BE2C (cell line): ENCODE measurements around the gene CNTNAP5.

Source experiments
- DNase-seq: peaks from one replicate; pipeline ENCODE4 v3.0.0-alpha.2; 2020
- H3K27me3 ChIP-seq: fragments of 250-450 bp; sonication (Bioruptor Pico); 2 replicates; pipeline ENCODE4 v1.5.1; 2020; ENCODE audit warnings: mild to moderate bottlenecking
- H3K36me3 ChIP-seq: fragments of 250-450 bp; sonication (Bioruptor Pico); 2 replicates; pipeline ENCODE4 v1.5.1; 2020; ENCODE audit warnings: mild to moderate bottlenecking
- H3K4me1 ChIP-seq: fragments of 250-450 bp; sonication (Bioruptor Pico); 2 replicates; pipeline ENCODE4 v1.5.1; 2020
- H3K4me3 ChIP-seq: 2 replicates; pipeline ENCODE4 v1.5.1; 2011; ENCODE audit warnings: low read depth, low read length
- H3K9me3 ChIP-seq: fragments of 250-450 bp; sonication (Bioruptor Pico); 2 replicates; pipeline ENCODE4 v1.5.1; 2020
- TF ChIP-seq, protein P1 (sequence below): IDR thresholded peaks from 2 replicates; pipeline ENCODE4 v1.5.1; 2012; ENCODE audit warnings: mild to moderate bottlenecking, low read depth, low read length

Gene CNTNAP5

DNA sequence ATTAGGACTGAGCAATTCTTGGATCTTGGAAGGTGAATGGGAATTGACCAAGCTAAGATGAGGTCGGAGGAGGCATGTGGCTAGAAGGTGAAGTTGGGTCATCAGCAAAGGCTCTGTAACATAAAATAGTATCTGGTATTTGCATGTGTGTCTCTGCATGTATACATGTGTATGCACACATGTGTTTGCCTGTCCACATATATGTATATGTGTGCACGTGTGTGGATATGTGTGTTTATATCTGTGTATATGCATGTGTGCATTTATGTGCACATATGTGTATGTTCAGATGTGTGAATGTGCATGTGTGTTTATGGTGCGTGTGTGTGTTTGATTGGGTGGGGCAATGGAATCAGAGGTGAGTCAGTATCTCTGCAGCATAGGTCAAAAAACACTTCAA lies 664.3 kb downstream of the CNTNAP5 start:
- no peak for DNase-seq
- H3K27me3 ChIP-seq: no peaks in the 10 kb centered on the region
- no peaks in the 10 kb centered on the region for H3K9me3 ChIP-seq
- no peak overlapping the region for H3K4me3 ChIP-seq
- H3K4me1 ChIP-seq: no peaks in the 10 kb centered on the region
- H3K36me3 ChIP-seq: no peaks in the 10 kb centered on the region
- TF ChIP-seq, protein P1, sequence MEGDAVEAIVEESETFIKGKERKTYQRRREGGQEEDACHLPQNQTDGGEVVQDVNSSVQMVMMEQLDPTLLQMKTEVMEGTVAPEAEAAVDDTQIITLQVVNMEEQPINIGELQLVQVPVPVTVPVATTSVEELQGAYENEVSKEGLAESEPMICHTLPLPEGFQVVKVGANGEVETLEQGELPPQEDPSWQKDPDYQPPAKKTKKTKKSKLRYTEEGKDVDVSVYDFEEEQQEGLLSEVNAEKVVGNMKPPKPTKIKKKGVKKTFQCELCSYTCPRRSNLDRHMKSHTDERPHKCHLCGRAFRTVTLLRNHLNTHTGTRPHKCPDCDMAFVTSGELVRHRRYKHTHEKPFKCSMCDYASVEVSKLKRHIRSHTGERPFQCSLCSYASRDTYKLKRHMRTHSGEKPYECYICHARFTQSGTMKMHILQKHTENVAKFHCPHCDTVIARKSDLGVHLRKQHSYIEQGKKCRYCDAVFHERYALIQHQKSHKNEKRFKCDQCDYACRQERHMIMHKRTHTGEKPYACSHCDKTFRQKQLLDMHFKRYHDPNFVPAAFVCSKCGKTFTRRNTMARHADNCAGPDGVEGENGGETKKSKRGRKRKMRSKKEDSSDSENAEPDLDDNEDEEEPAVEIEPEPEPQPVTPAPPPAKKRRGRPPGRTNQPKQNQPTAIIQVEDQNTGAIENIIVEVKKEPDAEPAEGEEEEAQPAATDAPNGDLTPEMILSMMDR: no peak

DNA sequence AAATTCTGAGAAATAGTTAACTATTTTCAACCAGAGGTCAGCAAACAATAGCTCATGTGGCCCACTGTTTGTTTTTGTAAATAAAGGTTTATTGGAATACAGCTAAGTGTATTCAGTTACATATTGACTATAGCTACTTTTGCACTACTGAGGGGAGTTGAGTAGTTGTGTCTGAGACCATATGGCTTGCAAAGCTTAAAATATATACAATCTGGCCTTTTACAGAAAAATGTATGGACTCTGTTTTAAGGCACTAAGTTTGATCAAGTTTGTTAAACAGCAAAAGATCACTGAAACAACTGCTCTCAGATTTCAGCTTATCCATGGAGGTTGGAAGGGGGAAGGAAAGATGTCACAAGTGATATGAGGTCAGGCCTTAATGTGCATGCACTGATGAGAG lies 667.1 kb downstream of the CNTNAP5 start:
- Histone ChIP-seq H3K4me1 (no peaks in the 10 kb centered on the region), H3K27me3 (no peaks in the 10 kb centered on the region), H3K9me3 (no peaks in the 10 kb centered on the region), H3K4me3 (no peak overlapping the region), H3K36me3 (no peaks in the 10 kb centered on the region)
- DNase-seq: no peak
- TF ChIP-seq, protein P1: no peak

DNA sequence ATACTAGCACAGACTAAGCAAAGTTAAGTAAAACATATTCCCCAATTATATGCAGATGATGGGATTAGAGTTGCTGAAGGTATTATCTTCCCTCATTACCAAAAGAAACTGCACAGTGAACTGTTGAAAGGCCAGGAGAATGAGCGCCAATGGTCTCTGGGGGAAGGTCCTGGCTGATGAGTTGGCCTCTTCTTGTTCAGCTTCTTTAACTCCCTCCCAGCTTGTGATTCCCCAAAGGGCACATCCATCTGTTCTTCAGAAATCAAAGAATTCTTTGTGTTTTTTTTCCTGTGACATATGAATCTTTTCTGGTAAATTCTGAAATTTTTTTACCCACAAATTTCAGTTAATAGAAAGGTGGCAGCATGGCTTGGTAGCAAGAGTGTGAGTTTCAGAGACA lies 667.6 kb downstream of the CNTNAP5 start:
- TF ChIP-seq, protein P1: no peak
- H3K9me3 ChIP-seq: no peaks in the 10 kb centered on the region
- H3K4me3 ChIP-seq: no peak overlapping the region
- no peaks in the 10 kb centered on the region for H3K36me3 ChIP-seq
- DNase-seq: no peak
- H3K27me3 ChIP-seq: no peaks in the 10 kb centered on the region
- H3K4me1 ChIP-seq: no peaks in the 10 kb centered on the region

DNA sequence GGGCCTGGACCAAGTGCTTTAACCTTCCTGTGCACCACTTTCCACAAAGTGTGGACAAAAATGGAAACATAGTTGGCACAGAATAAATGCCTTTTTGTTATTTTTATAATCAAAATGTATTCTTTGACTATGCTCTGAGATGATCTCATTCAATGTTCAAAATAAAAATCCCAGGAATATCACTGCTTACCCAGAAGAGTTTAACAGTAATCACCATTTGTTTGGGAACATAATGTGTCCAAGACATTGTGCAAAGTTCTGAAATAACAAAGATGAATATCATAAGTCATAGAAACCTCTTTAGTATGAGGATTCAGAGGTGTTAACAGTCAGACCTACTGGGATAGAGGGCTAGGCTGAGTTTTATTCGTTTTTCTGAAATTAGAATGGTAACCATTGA lies 668.1 kb downstream of the CNTNAP5 start:
- TF ChIP-seq, protein P1: no peak
- no peak for DNase-seq
- Histone ChIP-seq H3K27me3 (no peaks in the 10 kb centered on the region), H3K4me3 (no peak overlapping the region), H3K4me1 (no peaks in the 10 kb centered on the region), H3K36me3 (no peaks in the 10 kb centered on the region), H3K9me3 (no peaks in the 10 kb centered on the region)

DNA sequence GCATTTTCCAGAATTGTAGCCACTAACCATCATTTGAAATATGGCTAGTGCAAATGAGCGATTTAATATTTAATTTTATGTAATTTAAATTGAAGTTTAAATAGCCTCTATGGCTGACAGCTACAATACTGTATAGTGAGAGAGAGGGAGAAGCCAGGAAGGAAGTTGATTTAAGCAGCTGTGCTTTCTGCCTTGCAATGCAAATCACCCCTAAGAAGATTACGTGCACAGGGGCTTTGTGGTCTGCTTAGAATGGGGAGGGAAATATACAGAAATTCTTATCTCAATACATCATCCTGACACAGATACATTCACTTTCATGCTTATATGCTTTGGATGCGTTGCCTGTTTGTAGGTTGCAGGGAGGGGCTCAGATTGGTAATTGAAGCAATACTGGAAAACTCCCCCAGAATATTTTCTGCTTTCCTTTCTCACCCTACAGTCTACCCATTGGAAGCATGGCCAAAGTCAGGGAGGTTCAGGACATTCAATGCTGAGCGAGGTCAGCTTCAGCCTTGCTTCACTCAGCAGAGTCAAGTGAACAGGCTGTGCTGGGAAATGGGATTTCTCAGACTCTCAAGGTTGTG lies 674.0 kb downstream of the CNTNAP5 start:
- no peak for DNase-seq
- H3K9me3 ChIP-seq: no peaks in the 10 kb centered on the region
- H3K27me3 ChIP-seq: no peaks in the 10 kb centered on the region
- no peaks in the 10 kb centered on the region for H3K4me1 ChIP-seq
- no peak overlapping the region for H3K4me3 ChIP-seq
- TF ChIP-seq, protein P1: no peak
- no peaks in the 10 kb centered on the region for H3K36me3 ChIP-seq

DNA sequence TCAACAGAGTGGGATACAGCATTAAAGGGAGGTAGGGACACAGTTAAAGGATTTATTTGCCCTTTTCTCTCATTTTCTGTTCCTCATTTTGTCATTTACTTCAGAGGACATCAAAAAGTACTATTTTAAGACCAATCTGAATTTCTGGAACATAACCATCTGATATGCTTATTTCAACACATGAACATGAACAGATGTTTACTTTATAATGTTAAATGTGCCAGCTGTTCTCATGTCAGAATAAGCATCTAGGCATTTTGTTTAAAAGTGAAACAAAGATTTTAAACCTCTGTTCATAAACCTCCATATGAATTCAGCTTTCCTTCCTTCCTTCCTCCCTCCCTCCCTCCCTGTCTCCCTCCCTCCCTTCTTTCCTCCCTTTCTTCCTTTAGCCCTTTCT lies 677.7 kb downstream of the CNTNAP5 start:
- H3K4me3 ChIP-seq: no peak overlapping the region
- no peaks in the 10 kb centered on the region for H3K36me3 ChIP-seq
- no peaks in the 10 kb centered on the region for H3K4me1 ChIP-seq
- H3K27me3 ChIP-seq: no peaks in the 10 kb centered on the region
- TF ChIP-seq, protein P1: no peak
- DNase-seq: no peak
- no peaks in the 10 kb centered on the region for H3K9me3 ChIP-seq
